Right lobe of liver (tissue), 4 donors: ENCODE data around the gene OAS2.
A peak's percentile ranks its signal among the peaks of the same experiment; 100 is the strongest.

Experiments used
- CTCF ChIP-seq, 4 donors: fragments of 200-600 bp in 3 of 4; fragments of 450-650 bp in 1 of 4; IDR thresholded peaks; one replicate each; pipeline versions ENCODE4 v1.5.1 to v1.8.0; 2016 to 2022; ENCODE audit warnings: antibody characterized with exemption in 4 of 4, mild to moderate bottlenecking in 2 of 4
- POLR2A ChIP-seq: fragments of 450-650 bp; IDR thresholded peaks from one replicate; pipeline ENCODE4 v1.6.1; 2017; ENCODE audit warnings: antibody characterized with exemption, mild to moderate bottlenecking
- donor health status: DM: no; HTN: no; CAD: no.
- donor health status: DM: no; HTN: no; CAD: no.
- donor health status: DM: no; HTN: yes; CAD: no.

GRCh38 chr12:113002155-113002554, 23.8 kb downstream of the OAS2 start:
- TF ChIP-seq CTCF (IDR thresholded peaks at IDR 0.05) (peak; percentile 38 to 53 (median 48)), POLR2A (no peak)
